LHCN-M2 (cell line): ENCODE data around the gene EWSR1. TPM values are rescaled to one million over a fixed set of nuclear protein-coding genes. Genes with fewer than 3 reads are reported as not detected.

Experiments used
- total RNA-seq: library from RNA; depleted of rRNA; stranded (reverse); fragments of >200 nt; gene quantifications from 2 replicates; pipeline ENCODE4 v1.2.3, GENCODE V29; 2014; rRNA removed

EWSR1 gene
- total RNA-seq, 1 experiment from 2014 or later, result 297 TPM

Other genes with a start within 250 kb of the EWSR1 start
- not detected in 2 replicates for gene C22orf31, start 206.4 kb upstream of the EWSR1 start, total RNA-seq
- gene KREMEN1, start 195.2 kb upstream of the EWSR1 start, total RNA-seq, result 4.3 and 5.8 TPM in 2 replicates
- 0.29 TPM in 1 of 2 replicates, not detected in the other for gene EMID1, start 62.4 kb upstream of the EWSR1 start, total RNA-seq
- gene RHBDD3, start 287 bp upstream of the EWSR1 start, total RNA-seq, result 36.9 and 43.5 TPM in 2 replicates
- gene GAS2L1, start 38.4 kb downstream of the EWSR1 start, total RNA-seq, result 33.3 and 47.1 TPM in 2 replicates
- 0.06 TPM in 1 of 2 replicates, not detected in the other for gene RASL10A, start 47.4 kb downstream of the EWSR1 start, total RNA-seq
- gene AP1B1, start 120.3 kb downstream of the EWSR1 start, total RNA-seq, result 64.1 and 65.5 TPM in 2 replicates
- not detected in 2 replicates for gene RFPL1, start 170.3 kb downstream of the EWSR1 start, total RNA-seq
- 3.2 and 4.2 TPM in 2 replicates for gene NEFH, start 211.9 kb downstream of the EWSR1 start, total RNA-seq